NOMO-1 treated with DMSO at 0.1 percent for 48 hours (cell line): ENCODE data around the gene UBE3D.
"Not testable (repeated sequence)": the region's sequence is repeated elsewhere in the genome, so short reads cannot be mapped to it uniquely, and the experiment has no call there.

Experiments used
- DNase-seq: peaks from one replicate; lab custom pipeline; 2025; ENCODE audit not compliant: unreplicated experiment; lab: John Stamatoyannopoulos, UW

The UBE3D gene

DNA sequence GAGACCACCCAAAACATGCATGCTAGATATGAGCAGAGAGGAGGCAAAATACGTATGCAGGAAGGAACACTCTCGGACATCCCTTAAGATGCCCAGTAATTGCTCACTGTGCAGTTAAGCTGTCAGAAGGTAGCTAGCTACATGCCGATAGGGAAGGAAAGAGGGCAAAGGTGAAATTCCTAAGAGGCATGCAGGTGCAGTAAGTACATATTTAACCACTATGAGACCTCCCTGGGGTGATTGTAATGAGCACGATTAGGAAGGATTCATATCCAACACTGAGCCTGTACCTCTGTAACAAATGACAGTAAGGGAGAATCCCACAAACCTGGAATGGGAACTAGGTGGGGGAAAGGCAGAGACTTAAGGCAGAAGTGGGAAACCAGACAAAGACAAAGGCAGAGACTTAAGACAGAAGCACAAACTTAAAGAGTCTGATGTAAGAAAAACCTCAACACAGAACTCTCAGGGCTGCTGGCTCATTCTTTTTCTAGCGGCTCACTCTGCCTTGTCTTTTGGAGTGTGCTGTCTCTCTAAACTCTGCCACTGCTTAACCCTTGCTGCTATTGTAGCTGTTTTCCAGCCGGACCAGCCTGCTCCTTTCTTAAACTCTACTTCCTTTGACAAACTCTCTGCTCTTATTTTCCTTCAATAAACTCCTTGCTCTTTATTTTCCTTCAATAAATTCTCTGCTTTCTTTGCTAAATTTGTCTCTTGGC is 148.1 kb downstream of the UBE3D start:
- no peak for DNase-seq

DNA sequence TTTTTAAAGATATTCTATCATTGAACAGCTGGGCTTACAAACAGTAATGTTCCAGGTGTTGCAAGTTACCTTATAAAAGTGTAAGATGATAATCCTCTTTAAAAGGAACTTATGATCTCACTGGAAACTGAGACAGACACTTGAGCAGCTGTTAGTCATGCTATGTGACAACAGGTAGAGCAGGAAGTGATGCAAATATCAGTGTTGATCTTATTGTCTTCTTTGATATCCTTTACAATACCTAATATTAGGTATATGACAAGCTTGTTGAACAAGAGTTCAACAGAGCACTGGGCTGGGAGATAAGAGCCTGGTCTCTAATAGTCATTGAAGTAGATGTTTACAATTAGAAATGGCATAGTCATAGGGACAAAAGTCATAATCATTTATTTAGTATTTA is 150.0 kb downstream of the UBE3D start:
- no peak for DNase-seq

DNA sequence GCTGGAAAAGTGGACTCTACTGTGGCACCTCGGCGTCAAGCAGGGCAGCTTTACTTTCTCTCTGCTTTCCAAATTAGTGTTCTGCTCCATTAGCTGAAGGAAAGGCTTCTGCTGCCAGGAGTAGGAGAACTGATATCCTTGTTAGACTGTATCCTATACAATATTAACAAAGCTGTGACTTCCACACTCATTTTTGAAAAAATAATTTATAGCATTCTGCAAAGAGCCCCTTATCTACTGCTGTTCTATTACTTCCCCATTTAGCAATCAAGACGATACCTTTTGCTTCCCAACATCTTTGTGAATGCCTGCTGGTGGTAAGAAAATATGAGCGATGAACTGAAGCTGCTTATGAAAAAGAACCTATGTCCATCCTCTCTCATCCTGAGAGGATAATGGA is 151.1 kb downstream of the UBE3D start:
- DNase-seq = no peak

DNA sequence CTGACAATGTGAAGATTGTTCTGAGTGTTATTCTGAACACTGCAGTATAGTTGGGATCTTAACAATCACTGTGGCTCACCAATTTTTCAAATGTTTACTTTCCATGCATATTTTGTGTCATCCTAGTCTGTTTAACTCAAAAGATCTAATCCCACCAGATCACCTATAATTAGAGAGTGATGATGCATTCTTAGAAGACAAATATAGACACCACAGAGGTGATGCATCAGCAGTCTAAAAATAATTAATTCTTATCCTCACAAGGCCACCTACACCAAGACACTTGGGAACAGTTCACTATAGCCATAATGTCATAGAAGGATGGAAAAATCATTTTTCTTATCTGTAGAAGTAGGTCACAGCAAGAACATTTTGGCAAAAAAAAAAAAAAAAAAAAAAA is 154.8 kb downstream of the UBE3D start:
- DNase-seq = no peak

DNA sequence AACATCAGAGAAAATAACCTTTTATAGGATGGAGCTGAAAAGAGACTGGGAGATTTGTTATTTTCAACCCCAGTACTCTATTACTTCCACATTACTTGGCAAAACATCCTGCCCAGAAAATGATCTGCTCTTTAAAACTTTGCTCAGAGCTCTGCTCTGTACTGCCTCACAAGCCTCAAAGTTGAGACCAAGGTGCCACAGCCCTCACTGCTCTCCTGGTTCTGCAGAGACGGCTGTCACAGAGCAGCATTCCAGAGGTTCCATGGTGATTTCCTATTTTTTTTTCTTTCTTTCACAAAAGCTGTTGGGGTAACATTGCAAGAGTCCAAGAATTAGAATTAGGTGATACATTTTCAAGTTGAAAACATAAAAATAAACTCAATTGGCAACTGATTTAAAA is 155.2 kb downstream of the UBE3D start:
- no peak for DNase-seq

DNA sequence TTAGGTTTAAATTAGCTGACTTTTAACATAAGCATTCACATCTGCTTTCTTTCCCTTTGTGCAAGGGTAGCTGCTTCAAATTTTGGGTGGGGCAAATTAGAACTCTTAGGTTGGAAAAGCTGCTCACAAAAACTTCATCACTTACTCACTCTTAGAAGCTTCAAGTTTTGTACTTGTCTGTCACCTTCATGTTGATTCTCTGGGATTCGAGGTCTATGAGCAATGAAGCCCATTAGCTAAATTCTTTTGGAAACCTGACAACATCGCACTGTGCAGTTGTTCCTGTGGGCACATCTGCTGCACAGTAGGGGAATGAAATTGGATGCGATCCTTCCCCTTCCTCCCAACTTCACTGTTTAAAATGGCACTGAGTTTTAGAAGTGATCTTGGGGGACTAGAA is 156.1 kb downstream of the UBE3D start:
- no peak for DNase-seq

DNA sequence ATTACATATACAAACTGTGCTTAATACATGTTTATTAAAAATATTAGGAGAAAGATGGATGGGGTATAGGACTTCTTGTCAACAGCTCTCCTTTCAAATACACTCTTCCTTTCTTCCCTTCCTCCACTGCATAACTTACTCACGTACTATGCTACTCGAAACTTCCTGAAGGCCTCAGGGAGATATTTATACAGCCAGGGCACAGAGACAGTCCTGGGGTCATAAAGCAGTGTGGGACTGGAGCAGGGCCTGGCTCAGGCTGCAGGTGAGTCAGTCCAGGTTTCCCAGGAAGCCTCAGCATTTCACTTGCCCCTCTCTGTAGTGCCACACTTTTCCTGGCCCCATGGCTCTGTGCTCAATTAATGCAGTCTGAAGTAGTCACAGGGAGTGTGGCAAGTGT is 157.0 kb downstream of the UBE3D start:
- DNase-seq = no peak

DNA sequence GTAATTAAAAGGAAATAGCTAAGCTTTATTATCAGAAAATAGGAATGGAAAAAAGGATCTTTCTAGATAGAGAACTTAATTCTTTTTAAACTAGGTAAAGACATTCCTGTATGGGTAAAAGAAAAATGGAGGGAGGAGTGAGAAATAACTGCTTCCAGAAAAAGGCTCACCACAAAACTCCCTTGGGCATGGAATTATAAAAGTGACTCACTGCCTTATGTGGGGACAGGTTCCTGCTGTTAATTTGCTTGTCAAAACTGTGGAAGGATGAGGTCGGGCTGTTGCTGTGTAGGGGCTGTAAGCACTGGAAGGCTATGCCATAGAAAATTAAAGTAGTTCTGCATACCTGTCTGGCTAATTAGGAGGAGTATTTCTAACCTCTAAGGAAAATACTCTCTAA is 158.7 kb downstream of the UBE3D start:
- no peak for DNase-seq

DNA sequence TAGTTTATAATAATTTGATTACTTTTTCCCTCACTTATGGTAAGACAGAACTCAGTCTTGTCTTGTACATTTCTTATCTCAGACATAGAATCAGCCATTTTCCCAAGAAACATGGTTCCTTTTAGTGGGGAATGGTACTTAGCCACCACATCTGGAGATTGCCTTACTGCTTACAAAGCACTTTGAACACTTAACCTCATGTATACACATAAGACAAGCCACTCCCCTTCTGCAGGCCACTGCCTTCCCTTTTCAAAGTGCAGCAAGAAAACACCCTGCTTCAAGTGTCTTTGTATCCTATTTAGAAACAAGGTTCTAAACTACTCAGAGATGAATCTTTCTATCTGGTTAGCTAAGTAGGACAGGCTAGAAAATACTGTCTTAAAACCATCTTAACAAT is 159.2 kb downstream of the UBE3D start:
- DNase-seq = no peak

DNA sequence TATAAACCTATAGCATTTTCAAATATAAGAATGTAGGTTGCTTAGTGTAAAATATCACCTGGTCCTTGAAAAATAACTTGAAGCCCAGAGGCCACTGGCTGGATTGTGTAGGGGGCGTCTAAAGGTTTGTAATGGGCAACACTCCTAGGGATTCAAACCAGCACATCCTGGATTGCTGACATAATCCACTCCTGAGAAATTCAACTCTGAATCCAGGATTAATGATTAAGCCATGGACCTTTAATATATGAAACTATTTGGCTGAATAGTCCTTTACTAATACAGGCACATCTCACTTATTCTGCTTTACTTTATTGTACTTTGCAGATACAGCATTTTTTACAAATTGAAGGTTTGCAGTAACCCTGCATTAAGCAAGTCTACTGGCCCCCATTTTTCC is 160.8 kb downstream of the UBE3D start:
- DNase-seq = no peak

DNA sequence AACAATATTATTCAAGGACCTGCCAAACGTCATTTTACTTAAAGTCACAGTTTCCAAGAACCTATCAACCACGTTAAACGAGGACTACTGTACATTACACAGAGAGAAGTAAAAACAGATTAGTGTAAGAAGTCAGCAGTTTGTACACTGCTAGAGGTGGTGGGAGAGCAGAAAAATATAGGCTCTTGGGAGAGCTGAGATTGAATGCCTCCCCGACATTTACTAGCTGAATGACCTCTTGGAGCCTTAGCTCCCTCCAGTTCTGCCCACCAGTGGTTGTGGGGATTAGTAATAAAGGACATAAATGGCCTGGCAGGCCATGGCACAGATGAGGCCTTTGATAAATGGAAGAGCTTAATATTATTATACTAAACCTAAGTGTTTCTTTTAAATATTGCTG is 161.4 kb downstream of the UBE3D start:
- no peak for DNase-seq

DNA sequence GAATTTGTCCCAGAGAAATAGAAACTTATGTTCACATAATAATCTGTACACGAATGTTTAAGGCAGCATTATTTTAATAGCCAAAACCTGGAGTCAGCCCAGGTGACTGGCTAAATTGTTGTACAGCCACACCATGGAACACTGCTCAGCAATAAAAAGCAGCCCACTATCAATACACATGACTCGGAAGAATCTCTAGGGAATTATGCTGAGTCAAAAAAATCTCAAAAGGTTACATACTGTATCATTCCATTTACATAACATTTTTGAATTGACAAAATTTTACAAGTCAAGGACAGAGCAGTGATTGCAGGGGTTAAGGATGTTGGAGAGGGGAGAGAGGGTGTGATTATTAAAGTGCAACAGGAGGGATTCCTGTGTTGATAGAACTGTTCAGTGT is 163.4 kb downstream of the UBE3D start:
- DNase-seq = no peak

DNA sequence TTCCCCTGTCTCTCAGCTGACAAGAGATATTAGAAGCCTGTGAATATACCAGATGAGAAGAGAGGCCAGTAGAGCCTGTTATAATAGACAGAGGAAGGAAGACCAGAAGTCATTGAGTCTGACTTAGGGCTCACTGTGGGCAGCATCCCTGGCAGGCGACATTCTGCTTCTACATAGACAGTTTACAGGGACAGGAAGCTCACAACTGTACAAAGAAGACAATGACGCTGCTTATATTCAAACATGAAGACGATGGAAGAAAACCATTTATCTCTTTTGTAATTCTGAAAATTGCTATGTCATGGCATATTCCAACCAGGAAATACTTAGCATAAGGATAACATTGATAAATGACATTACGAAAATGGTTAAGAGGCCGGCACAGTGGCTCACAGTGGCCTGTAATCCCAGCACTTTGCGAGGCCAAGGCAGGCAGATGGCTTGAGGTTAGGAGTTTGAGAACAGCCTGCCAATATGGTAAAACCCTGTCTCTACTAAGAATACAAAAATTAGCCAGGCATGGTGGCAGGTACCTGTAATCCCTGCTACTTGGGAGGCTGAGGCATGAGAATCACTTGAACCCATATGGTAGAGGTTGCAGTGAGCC is 170.9 kb downstream of the UBE3D start:
- no peak for DNase-seq

DNA sequence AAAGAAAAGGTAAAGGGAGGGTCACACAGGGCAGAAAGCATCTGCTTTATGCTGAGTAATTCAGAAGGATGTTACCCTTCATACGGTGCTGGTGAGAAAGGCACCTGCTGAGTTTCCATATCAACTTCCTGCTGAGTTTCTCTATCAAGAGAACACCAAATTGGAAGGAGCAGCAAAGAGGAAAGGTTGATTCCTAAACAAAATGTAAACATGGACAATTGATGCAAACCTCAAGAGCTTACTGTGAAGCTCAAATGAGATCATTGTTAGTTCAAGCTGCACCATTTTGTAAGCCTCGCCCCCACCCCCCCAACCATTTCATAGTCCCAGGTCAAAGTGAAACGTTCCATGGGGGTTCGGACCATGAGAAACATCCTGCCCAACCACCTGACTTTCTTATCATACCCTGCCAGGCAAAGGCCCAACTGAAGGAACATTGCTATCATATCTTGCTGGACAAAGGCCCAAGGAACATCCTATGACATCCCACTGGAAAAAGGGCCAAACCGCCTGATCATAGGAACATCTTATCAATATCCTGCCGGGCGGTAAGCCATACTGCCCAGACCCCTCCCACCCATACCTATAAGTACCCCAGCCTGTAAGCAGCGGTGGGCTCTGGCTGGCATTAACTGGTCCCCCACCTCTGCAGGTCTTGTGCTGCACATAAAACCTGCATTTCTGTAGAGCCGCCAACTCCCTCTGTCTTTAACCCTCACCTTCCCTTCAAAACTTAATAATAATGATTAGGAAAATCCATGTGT is 171.6 kb downstream of the UBE3D start:
- DNase-seq = no peak

DNA sequence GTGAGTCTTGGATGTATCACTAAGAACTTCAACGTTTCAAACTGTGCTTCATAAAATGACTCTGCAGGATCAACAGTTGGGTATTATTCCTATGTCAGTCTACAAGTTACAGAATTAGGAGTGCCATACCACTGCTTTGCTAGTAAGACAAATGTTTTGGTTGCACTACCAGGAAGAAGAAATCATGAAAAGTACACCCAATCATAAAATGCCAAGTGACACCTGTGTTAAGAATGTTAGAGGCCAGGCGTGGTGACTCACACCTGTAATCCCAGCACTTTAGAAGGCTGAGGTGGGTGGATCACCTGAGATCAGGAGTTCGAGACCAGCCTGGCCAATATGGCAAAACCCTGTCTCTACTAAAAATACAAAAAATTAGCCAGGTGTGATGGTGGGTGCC is 174.1 kb downstream of the UBE3D start:
- DNase-seq = not testable (repeated sequence)

DNA sequence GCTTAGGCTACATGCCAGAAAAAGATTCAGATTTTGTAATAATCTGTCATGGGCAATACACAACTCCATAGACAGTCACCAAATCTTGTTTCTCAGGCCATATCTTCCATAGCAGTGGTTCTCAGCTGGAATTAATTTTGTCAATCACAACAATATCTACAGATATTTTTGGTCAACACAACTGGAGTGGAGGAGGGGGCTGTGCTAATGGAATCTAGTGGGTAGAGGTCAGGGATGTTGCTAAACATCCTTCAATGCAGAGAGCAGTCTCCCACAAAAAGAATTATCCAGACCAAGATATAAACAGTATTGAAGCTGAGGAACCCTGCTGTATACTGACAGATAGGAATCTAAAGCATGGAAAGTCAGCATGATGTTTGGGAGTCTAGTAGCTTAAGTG is 174.6 kb downstream of the UBE3D start:
- DNase-seq = no peak

DNA sequence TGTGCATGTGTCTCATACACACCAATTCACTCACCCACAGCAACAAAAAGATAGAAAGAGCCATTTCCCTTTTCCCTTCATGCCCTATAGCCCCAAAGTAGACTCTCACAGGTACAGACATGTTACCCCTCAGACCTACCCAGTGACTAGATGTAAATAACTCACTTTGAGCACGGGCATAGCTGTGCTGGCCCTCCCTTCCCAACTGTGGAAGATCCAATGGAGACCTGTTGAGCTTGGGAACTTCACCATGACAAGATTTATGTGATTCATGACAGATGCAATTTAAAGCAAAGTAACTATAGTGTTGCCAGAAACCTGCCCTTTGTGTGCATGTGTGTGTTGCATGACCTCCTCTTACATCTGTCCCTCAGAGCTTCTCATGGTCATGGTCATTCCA is 175.4 kb downstream of the UBE3D start:
- DNase-seq = no peak

DNA sequence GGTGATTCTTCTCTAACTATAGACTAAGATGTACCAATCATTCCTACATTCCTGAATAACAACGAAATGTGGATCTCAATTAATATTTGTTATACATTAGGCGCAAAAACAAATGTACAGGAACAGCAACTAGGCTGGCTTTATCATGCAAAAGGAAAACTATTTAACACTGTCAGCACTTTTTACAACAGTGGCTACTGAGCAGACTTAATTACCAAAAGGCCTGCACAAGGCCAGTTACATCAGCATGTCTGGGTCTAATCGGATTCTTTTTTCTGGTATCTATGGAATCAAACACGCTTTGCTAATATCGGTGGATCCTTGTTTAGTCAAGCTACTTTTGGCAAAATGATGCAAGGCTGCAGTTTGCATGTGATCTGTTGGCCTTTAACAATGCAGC is 176.5 kb downstream of the UBE3D start:
- DNase-seq = no peak

DNA sequence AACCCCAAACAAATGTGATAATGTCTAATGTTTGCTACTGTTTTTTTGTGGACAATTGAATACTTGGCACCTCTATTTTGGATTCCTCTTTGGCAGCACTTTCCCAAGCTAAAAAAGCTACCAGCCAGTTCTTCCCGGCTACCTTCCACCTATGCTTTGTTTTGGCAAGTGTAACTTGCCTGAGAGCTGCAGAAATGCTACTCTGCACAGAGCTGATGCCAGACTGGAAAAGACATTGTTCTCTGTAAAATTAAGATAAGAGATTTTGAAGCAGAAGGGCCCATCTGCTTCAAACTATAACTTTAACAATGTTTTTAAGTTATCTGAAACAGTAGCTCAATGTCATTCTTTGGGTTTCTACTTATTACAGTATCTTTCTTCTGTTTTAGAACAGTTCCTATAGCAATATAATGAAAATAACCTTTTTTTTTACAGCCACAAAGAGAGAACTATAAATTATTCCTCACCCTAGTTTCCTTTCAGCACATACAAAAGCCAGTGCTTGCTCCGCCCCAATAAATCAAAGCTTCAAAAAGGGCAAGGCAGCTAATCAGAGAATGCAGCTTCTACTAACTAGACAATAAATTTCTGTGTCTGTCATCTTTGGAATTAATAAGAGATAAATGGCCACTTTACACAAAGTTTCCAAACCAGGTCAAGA is 183.1 kb downstream of the UBE3D start:
- DNase-seq = no peak

DNA sequence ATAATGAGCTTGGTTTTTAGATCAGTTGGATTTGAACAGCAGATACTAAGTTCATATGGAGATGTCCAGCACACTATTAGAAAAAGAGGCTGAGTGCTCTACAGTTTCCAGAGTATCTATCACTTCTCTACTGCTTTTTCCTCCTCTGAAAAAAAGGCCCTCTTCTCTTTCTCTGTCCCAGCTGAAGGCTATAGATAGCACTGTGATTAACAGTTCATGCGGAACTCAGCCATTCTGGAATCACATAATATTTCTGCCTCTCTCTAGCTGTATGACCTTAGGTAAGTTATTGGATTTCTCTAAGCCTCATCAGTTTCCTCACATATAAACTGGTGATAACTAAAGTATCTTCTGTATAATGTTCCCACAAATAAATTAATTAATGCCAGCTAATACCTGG is 184.1 kb downstream of the UBE3D start:
- no peak for DNase-seq

DNA sequence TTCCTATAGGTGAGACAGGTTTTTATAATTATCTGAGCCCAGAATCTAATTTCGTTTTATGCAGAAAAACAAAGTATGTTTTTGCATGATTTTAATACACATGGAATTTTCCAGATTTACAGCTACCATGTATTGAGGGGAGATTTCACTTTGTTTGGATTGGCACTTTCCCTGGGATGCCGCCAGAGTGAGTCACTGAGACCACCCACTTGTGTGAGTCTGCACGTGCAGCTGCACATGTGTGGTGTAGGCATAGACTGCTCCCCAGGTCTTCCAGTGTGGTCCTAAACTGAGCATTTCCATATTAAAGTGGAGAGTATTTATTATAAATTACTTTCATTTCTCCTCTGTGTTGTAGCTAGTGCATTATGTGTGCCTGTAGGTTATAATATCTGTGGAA is 186.8 kb downstream of the UBE3D start:
- DNase-seq = no peak
